Thoracic aorta (tissue), 2 donors: ENCODE data around the gene ALDH9A1. TPM values are rescaled to one million over a fixed set of nuclear protein-coding genes. Genes with fewer than 3 reads are reported as not detected.

Experiments used
- ATAC-seq: fragments of 150-250 bp; one replicate; pipeline ENCODE4 v1.8.0; 2017; ENCODE audit warnings: low read depth; ENCODE audit not compliant: insufficient number of reproducible peaks, low FRiP score
- DNase-seq: peaks from one replicate; pipeline ENCODE4 v3.0.0-alpha.2; 2020; ENCODE audit warnings: low spot score
- H3K27ac ChIP-seq, 2 donors: fragments of 200-600 bp; sonication (generic); 1 replicate in 1 of 2; 2 replicates in 1 of 2; pipeline ENCODE4 v1.5.1; 2016; ENCODE audit warnings: mild to moderate bottlenecking in 2 of 2, moderate library complexity in 2 of 2
- H3K27me3 ChIP-seq: fragments of 200-600 bp; sonication (generic); replicated peaks from 2 replicates; pipeline ENCODE4 v1.6.0; 2016; ENCODE audit warnings: mild to moderate bottlenecking; ENCODE audit not compliant: insufficient read depth
- H3K36me3 ChIP-seq: fragments of 200-600 bp; sonication (generic); one replicate; pipeline ENCODE4 v1.5.1; 2016
- H3K4me1 ChIP-seq, 2 donors: fragments of 200-600 bp; sonication (generic); 1 replicate in 1 of 2; 2 replicates in 1 of 2; pipeline versions ENCODE4 v1.5.1 to v1.6.0; 2016; ENCODE audit warnings: low read depth in 2 of 2, mild to moderate bottlenecking in 1 of 2; ENCODE audit not compliant: control insufficient read depth in 1 of 2
- H3K4me3 ChIP-seq: fragments of 200-600 bp; sonication (generic); 2 replicates; pipeline ENCODE4 v1.5.1; 2016; ENCODE audit warnings: mild to moderate bottlenecking
- H3K9me3 ChIP-seq: fragments of 200-600 bp; sonication (generic); 2 replicates; pipeline ENCODE4 v1.5.1; 2016
- total RNA-seq, 2 donors: library from RNA; depleted of rRNA; stranded (reverse); fragments of >200 nt; gene quantifications; one replicate each; pipeline versions ENCODE4 v1.1.0 to v1.2.3, GENCODE V29; 2016
- TF ChIP-seq, protein P1 (sequence below): fragments of 200-600 bp; sonication (generic); IDR thresholded peaks from one replicate; pipeline ENCODE4 v1.5.1; 2019; ENCODE audit warnings: antibody characterized with exemption

Gene ALDH9A1
- total RNA-seq, 2 donors from 2014 or later: 44.4 to 65.0 TPM

DNA sequence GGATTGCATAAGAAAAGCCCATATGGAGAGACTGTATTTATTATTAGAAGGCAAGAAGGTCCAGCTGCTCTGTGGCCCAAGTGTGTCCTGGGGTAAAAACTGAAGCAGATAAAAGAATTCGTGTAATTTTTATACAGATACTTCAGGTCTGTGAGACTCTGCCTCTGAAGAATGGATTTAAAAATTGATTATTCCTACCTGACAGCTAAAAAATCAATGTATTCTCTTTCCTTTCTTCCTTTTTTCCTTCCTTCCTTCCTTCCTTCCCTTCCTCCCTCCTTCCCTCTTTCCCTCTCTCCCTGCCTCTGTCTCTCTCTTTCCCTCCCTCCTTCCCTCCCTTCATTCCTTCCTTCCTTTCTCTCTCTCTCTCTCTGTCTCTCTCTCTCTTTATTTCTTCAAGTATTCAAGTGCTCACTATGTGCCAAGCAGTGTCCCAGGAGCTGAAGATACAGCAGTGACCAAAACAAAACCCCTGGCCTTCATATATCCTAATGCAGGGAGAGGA lies 78.7 kb downstream of the ALDH9A1 start:
- Histone ChIP-seq H3K9me3 (no peaks in the 10 kb centered on the region), H3K27me3 (no peaks in the 10 kb centered on the region), H3K4me1 (no peaks in the 10 kb centered on the region), H3K4me3 (no peak overlapping the region), H3K36me3 (no peaks in the 10 kb centered on the region), H3K27ac (no peak overlapping the region)
- no peak for ATAC-seq
- DNase-seq: no peak
- TF ChIP-seq, protein P1, sequence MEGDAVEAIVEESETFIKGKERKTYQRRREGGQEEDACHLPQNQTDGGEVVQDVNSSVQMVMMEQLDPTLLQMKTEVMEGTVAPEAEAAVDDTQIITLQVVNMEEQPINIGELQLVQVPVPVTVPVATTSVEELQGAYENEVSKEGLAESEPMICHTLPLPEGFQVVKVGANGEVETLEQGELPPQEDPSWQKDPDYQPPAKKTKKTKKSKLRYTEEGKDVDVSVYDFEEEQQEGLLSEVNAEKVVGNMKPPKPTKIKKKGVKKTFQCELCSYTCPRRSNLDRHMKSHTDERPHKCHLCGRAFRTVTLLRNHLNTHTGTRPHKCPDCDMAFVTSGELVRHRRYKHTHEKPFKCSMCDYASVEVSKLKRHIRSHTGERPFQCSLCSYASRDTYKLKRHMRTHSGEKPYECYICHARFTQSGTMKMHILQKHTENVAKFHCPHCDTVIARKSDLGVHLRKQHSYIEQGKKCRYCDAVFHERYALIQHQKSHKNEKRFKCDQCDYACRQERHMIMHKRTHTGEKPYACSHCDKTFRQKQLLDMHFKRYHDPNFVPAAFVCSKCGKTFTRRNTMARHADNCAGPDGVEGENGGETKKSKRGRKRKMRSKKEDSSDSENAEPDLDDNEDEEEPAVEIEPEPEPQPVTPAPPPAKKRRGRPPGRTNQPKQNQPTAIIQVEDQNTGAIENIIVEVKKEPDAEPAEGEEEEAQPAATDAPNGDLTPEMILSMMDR: no peak

DNA sequence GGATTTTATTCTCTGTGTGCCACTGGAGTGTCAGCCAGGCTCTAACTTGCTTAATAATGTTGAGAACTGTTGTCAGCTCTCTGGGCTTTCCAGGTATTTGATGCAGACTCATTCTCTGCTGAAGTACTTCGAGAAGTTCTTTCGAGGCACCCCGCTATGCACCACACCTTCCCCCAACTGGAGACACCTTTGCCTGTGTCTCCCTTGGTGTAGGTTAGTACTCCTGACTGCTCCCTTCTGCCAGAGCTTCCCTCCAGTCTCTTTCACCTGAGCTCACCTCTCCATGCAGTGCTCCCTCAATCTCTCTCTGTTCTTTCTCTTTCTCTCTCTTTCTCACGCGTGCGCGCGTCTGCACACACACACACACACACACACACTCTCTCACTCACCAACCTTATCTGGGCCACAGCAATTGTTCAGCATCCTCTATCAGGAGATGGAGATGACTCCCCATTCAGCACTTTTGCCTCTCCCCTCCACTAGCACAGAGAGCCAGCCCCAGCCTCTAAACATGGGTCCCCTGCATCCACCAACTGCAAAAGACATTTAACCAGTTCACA lies 81.3 kb downstream of the ALDH9A1 start:
- ATAC-seq: no peak
- no peaks in the 10 kb centered on the region for H3K27me3 ChIP-seq
- no peaks in the 10 kb centered on the region for H3K4me1 ChIP-seq
- H3K4me3 ChIP-seq: no peak overlapping the region
- H3K36me3 ChIP-seq: no peaks in the 10 kb centered on the region
- TF ChIP-seq, protein P1: no peak
- no peak overlapping the region for H3K27ac ChIP-seq
- no peak for DNase-seq
- H3K9me3 ChIP-seq: no peaks in the 10 kb centered on the region

DNA sequence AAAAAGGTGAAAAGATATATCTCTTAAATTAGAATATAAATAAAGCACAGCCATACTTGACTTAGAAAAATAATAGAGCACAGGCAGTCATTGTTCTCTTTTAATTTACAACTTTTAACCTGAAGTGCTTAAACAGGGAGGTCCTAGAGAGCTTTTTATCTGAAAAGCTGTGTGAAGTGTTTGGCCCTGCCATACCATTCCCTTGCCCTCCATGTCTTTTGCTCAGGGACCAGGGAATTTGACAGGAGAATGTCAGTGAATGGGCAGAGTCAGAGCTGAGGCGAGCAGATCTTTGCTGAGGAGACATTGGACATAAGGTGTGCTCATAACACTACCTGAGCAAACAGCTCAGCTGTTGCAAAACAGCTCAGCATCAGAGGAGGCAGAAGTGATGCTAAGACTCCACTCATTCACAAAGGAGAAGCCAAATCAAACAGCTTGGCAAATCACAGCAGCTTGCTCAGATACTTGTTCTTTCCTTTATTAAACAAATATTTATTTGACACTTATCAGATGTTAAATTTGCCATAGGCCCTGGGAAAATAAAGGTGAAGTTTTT lies 82.2 kb downstream of the ALDH9A1 start:
- TF ChIP-seq, protein P1: no peak

More for the DNA sequence above, 82.2 kb downstream of the ALDH9A1 start:
- Histone ChIP-seq H3K4me1 (no peaks in the 10 kb centered on the region), H3K9me3 (no peaks in the 10 kb centered on the region), H3K36me3 (no peaks in the 10 kb centered on the region), H3K4me3 (no peak overlapping the region), H3K27ac (no peak overlapping the region), H3K27me3 (no peaks in the 10 kb centered on the region)
- DNase-seq: no peak
- no peak for ATAC-seq

Other genes with a start within 250 kb of the ALDH9A1 start
- gene LRRC52, start 154.6 kb downstream of the ALDH9A1 start, total RNA-seq: not detected
- 100 to 1,000 TPM; 160 to 252 TPM for gene MGST3, start 67.3 kb downstream of the ALDH9A1 start, total RNA-seq
- 10 to 100 TPM; 37.5 to 53.7 TPM for gene TMCO1, start 70.3 kb upstream of the ALDH9A1 start, total RNA-seq
- gene UCK2, start 129.1 kb upstream of the ALDH9A1 start, total RNA-seq: 10 to 100 TPM; 34.3 to 47.5 TPM